Vagina (tissue), 2 donors: ENCODE measurements around the gene ARHGAP27.
"Not testable (repeated sequence)": the region's sequence is repeated elsewhere in the genome, so short reads cannot be mapped to it uniquely, and the experiment has no call there.

Experiments used
- POLR2A ChIP-seq, 2 donors: fragments of 450-650 bp; IDR thresholded peaks; one replicate each; pipeline ENCODE4 v1.6.1; 2017; ENCODE audit warnings: antibody characterized with exemption in 2 of 2, mild to moderate bottlenecking in 2 of 2, moderate library complexity in 2 of 2
- TF ChIP-seq, protein P1 (sequence below), 3 experiments: fragments of 450-650 bp in 2 of 3; fragments of 200-600 bp in 1 of 3; sonication (generic) in 1 of 3; IDR thresholded peaks; one replicate each; pipeline ENCODE4 v1.5.1; 2017 to 2019; ENCODE audit warnings: antibody characterized with exemption in 3 of 3, mild to moderate bottlenecking in 2 of 3, moderate library complexity in 2 of 3

GRCh38 chr17:45461524-45462327 lies 29.1 kb upstream of the ARHGAP27 start:
- TF ChIP-seq, protein P1, sequence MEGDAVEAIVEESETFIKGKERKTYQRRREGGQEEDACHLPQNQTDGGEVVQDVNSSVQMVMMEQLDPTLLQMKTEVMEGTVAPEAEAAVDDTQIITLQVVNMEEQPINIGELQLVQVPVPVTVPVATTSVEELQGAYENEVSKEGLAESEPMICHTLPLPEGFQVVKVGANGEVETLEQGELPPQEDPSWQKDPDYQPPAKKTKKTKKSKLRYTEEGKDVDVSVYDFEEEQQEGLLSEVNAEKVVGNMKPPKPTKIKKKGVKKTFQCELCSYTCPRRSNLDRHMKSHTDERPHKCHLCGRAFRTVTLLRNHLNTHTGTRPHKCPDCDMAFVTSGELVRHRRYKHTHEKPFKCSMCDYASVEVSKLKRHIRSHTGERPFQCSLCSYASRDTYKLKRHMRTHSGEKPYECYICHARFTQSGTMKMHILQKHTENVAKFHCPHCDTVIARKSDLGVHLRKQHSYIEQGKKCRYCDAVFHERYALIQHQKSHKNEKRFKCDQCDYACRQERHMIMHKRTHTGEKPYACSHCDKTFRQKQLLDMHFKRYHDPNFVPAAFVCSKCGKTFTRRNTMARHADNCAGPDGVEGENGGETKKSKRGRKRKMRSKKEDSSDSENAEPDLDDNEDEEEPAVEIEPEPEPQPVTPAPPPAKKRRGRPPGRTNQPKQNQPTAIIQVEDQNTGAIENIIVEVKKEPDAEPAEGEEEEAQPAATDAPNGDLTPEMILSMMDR (IDR thresholded peaks at IDR 0.05) = not testable (repeated sequence)
- TF ChIP-seq POLR2A (IDR thresholded peaks at IDR 0.05) = not testable (repeated sequence)
